ENCODE measurements around the gene PTGDR2. TPM values are rescaled to one million over a fixed set of nuclear protein-coding genes. Genes with fewer than 3 reads are reported as not detected.

The PTGDR2 gene
- under 0.01 TPM in 2 replicates for total RNA-seq

DNA sequence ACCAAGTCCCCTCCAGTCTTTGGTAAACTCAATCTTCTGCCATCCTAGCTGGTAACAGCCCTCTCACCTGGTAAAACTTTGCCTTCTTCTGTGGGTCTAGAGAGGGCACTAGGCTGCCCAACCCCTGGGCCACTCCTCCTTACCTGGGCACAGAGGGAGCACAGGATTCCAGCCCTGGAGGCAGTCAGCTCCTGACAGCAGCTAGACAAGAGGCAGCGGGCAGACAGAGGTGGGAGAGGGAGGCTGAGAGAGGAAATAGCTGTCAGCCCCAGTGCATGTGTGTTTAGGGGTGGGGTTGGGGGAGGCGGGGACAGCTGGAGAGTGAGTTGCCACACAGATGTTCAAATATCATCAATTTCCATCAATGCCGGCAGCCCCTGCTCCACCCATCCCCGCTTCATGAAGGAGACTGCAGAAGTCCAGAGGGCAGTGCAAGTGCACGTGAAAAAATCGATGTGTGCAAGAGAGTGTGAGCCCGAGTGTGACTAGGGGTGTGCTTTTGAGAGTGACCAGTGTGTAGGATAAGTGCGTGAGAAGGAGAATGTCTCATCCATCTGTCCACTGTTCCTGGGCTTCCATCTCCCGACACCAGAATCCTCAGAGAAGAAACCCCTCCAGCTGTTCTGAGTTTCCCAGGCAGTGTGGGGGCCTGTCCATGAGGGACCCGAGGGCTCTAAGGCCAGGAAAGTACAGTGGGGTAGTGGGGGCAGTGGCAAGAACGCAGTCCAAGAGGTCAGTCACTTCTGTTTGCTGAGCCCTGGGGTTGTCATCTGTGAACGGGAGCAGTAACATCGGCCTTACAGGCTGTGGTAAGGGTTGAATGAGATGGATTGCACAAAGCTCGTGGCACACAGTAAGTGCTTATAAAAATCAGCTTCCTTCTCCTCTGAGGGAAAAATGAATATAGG lies at the start of gene PTGDR2:
TSS of gene PTGDR2 (minus strand) at position 225 of the 908 bp plus-strand sequence. CDS start 2,228 bp downstream, outside the sequence.

DNA sequence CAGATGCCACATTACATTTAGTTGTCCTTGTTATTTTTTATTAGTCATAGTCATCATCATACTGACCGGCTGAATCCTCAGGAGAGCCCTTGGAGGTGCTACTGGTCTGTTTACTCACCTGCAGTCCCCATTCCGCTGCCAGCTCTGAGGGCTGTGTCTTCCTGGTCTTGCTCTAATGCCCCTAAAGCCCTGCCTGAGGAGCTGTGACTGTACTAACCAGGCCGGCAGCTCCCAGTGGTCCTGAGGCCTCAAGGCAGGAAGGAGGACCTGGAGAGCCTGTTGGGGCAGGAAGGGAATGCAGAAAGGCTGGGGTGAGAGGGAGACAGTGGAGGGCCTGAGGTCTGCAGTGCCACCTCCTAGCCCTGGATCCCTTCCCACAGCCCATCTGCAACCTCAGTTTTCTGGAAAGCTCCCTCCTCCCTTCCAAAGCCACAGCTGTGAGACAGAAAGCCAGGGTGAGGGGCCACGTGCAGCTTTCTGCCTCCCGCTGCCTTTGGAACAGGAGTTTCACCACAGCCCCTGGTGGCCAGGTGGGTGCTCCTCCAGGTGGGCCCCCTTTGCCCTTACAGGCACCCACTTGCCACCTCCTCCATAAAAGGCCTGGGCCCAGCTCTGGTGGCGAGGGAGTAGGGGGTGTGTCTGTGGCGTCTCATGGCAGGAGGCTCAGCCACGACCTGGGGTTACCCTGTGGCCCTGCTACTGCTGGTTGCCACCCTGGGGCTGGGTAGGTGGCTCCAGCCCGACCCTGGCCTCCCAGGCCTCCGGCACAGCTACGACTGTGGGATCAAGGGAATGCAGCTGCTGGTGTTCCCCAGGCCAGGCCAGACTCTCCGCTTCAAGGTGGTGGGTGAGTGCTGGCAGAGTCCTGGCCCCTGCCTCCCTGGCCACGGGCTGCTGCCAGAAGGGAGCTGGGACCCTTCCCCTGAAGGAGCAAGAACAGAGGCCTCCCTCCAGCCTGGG lies 11.4 kb upstream of the PTGDR2 start, which contains the start of gene ZP1:
TSS of gene ZP1 (plus strand) at position 632 of the 960 bp plus-strand sequence. CDS start at position 652, 20 bp downstream.

DNA sequence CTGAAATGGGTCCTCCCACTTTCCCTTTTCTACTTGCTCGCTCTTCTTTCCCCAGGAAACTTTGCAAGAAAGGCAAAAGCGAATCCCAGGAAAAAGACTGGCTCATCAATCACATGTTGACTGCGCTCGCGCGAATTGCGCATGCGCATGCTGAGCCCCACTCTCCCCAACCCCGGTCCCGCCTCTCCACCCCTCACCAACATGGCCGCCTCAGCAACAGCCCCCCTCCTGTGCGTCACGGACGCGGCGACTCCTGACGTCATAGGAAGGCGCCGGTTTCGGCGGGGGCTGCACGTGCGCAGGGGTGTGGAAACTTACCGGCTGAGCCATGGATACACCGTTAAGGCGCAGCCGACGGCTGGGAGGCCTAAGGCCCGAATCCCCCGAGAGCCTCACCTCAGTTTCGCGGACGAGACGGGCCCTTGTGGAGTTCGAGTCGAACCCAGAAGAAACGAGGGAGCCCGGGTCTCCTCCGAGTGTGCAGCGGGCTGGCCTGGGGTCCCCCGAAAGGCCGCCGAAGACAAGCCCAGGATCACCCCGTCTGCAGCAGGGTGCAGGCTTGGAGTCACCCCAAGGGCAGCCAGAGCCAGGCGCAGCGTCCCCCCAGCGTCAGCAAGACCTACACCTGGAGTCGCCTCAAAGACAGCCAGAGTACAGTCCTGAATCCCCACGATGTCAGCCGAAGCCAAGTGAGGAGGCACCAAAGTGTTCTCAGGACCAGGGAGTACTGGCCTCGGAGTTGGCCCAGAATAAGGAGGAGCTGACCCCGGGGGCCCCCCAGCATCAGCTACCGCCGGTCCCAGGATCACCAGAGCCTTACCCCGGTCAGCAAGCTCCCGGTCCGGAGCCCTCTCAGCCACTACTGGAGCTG lies 13.7 kb downstream of the PTGDR2 start, which contains the start of gene CCDC86:
TSS of gene CCDC86 (plus strand) at position 317 of the 871 bp plus-strand sequence. CDS start at position 329, 12 bp downstream.

Other genes starting within 250 kb of the PTGDR2 start
- not detected in 2 replicates for gene MS4A8, start 156.3 kb downstream of the PTGDR2 start, total RNA-seq
- not detected in 2 replicates for gene MS4A18, start 131.2 kb downstream of the PTGDR2 start, total RNA-seq
- not detected in 2 replicates for gene MS4A15, start 99.1 kb downstream of the PTGDR2 start, total RNA-seq
- gene MS4A10, start 70.6 kb downstream of the PTGDR2 start, total RNA-seq = not detected in 2 replicates
- 14.2 and 37.5 TPM in 2 replicates for gene CCDC86, start 13.8 kb downstream of the PTGDR2 start, total RNA-seq
- 0.14 TPM in 1 of 2 replicates, not detected in the other for gene ZP1, start 11.6 kb upstream of the PTGDR2 start, total RNA-seq
- gene PRPF19, start 50.6 kb upstream of the PTGDR2 start, total RNA-seq = 60.4 and 108 TPM in 2 replicates
- 18.8 and 37.8 TPM in 2 replicates for gene TMEM109, start 58.2 kb upstream of the PTGDR2 start, total RNA-seq
- gene TMEM132A, start 68.5 kb upstream of the PTGDR2 start, total RNA-seq = 113 and 158 TPM in 2 replicates
- gene SLC15A3, start 96.2 kb upstream of the PTGDR2 start, total RNA-seq = 13.2 and 18.4 TPM in 2 replicates
- not detected in 2 replicates for gene CD6, start 115.7 kb upstream of the PTGDR2 start, total RNA-seq
- gene CD5, start 246.5 kb upstream of the PTGDR2 start, total RNA-seq = not detected in 2 replicates